ENCODE measurements around the gene LGALS1. TPM values are rescaled to one million over a fixed set of nuclear protein-coding genes. Genes with fewer than 3 reads are reported as not detected.

Gene LGALS1
- total RNA-seq, 1 experiment from 2014 or later, result 1,080 TPM

DNA sequence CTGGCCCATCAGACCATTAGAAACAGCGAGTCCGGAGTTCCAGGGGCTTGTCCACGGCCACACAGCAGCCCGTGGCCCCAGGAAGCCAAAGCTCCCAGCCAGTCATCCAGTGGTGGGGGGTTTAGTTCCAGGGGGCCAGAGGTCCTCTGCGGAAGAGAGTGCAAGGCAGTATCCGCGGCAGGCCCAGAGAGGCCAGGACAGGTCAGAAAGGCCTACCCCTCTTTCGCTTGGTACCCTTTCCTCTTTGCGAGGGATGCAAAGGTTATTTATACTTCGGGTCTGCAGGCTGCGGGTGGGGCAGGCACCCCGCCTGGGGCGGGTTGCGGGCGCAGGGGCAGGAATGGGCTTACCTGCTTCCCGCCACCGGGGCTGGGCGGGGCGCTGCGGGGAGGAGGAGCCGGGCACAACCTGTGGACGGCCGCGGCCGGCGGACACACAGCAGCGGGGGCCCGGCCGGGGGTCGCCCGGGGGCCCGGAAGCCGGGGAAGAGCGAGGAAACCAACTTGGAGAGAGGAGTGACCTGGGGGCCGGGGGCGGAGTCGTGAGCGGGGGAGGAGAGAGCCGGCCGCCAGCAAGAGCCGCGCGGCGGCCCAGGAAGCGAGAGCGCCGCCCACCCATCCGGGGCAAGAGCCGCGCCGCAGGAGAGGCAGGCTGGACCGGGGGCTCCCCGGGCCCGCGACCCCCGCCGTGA is 36.2 kb upstream of the LGALS1 start, which contains the start of gene SH3BP1:
TSS of gene SH3BP1 (plus strand) at position 600 of the 691 bp plus-strand sequence. CDS start 119 bp downstream, outside the sequence.
- CTCF ChIA-PET, result interaction anchor here (0.7 kb wide), 1 partner anchor 36 kb away, joined by 8 read pairs; no protein-coding TSS in a partner anchor
- peak within 1 kb of the TSS; percentile 61 for H3K27ac ChIP-seq (ENCODE audit: low read depth, low read length)
- intact Hi-C loops (cut with micrococcal nuclease), result loop anchor here (5.0 kb wide), 1 partner anchor 153 kb away; no protein-coding TSS in a partner anchor

More for the DNA sequence above, 36.2 kb upstream of the LGALS1 start, which contains the start of gene SH3BP1:
- Histone ChIP-seq H3K9me3 (ENCODE audit: control insufficient read depth in 1 of 2, insufficient read depth in 1 of 2, low read depth in 1 of 2, low read length in 2 of 2) (no peaks in the 10 kb centered on the region), H4K20me1 (ENCODE audit: insufficient read depth) (no peaks in the 10 kb centered on the region), H3K79me2 (ENCODE audit: insufficient read depth, low read length) (peaks cover 14% of the 10 kb centered on the region), H3K4me3 (replicated peaks in 1 of 2; ENCODE audit: low read depth in 1 of 2, low read length in 2 of 2) (peak within 1 kb of the TSS; percentile 85 to 89), H3K36me3 (ENCODE audit: control insufficient read depth in 1 of 2, insufficient read depth in 2 of 2, low read length in 2 of 2) (peaks cover 4 to 12% of the 10 kb centered on the region in 2 experiments; a peak in 1 of 4 replicates), H3K9me2 (ENCODE audit: insufficient read depth) (no peaks in the 10 kb centered on the region), H3K4me1 (ENCODE audit: control insufficient read depth in 1 of 2, insufficient read depth in 2 of 2, low read length in 2 of 2) (peaks cover 31 to 62% of the 10 kb centered on the region in 2 experiments; a peak in 3 of 4 replicates), H3K27me3 (ENCODE audit: insufficient read depth, low read length) (no peaks in the 10 kb centered on the region), H3K9ac (ENCODE audit: low read length) (peak within 1 kb of the TSS; percentile 85), H2AFZ (ENCODE audit: low read depth, low read length, poor library complexity, severe bottlenecking) (no peak within 1 kb of the TSS), H3K4me2 (ENCODE audit: low read length) (peak within 1 kb of the TSS; percentile 96)
- RAD21 ChIA-PET (ENCODE audit: low non-redundant PET in 1 of 2, low total read pairs in 2 of 2, uncharacterized antibody in 2 of 2, unreplicated experiment in 2 of 2), result no interaction called here
- DNase-seq (ENCODE audit: low read depth, low spot score), result no peak
- ATAC-seq, result peak; percentile 63
- POLR2A ChIA-PET, result interaction anchor here (0.6 to 2.6 kb wide), 2 partner anchors 19 to 36 kb away, joined by 3 to 6 read pairs; partner anchors contain the start of genes LGALS1 and PDXP
- no peak for TF ChIP-seq TCF7L2 (IDR thresholded peaks at IDR 0.05; ENCODE audit: borderline replicate concordance, extremely low read depth, insufficient read depth, insufficient read length)
- no peak for TF ChIP-seq EZH2phosphoT487 (IDR thresholded peaks at IDR 0.05; ENCODE audit: borderline replicate concordance)
- TF ChIP-seq POLR2AphosphoS5 (IDR thresholded peaks at IDR 0.05; ENCODE audit: low read depth, low read length), result peak; percentile 52; the same call in 1 of the 2 replicates
- TF ChIP-seq EGR1 (IDR thresholded peaks at IDR 0.05; ENCODE audit: low read depth), result no peak
- TF ChIP-seq ZBTB33 (IDR thresholded peaks at IDR 0.05; ENCODE audit: extremely low read depth, insufficient replicate concordance, low read length), result no peak
- no peak for TF ChIP-seq CBX3 (IDR thresholded peaks at IDR 0.05; ENCODE audit: low read depth)
- TF ChIP-seq, protein P1, sequence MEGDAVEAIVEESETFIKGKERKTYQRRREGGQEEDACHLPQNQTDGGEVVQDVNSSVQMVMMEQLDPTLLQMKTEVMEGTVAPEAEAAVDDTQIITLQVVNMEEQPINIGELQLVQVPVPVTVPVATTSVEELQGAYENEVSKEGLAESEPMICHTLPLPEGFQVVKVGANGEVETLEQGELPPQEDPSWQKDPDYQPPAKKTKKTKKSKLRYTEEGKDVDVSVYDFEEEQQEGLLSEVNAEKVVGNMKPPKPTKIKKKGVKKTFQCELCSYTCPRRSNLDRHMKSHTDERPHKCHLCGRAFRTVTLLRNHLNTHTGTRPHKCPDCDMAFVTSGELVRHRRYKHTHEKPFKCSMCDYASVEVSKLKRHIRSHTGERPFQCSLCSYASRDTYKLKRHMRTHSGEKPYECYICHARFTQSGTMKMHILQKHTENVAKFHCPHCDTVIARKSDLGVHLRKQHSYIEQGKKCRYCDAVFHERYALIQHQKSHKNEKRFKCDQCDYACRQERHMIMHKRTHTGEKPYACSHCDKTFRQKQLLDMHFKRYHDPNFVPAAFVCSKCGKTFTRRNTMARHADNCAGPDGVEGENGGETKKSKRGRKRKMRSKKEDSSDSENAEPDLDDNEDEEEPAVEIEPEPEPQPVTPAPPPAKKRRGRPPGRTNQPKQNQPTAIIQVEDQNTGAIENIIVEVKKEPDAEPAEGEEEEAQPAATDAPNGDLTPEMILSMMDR (IDR thresholded peaks at IDR 0.05 in 2 of 3, conservative IDR thresholded peaks at IDR 0.05 in 1 of 3; ENCODE audit: borderline replicate concordance in 1 of 3, insufficient read depth in 1 of 3, low read depth in 2 of 3, low read length in 2 of 3), result no peak
- TF ChIP-seq ZFX (IDR thresholded peaks at IDR 0.05), result 0 out of 2 replicates have a peak, but pooled peaks have one; percentile 13
- no TSS peak for BruUV-seq (replicated peaks)

All from HCT116 (cell line).